GM23248 (cell line): ENCODE results near the gene FAM149A. TPM values are rescaled to one million over a fixed set of nuclear protein-coding genes. Genes with fewer than 3 reads are reported as not detected.

Source experiments
- DNase-seq: peaks from one replicate; pipeline ENCODE4 v3.0.0-alpha.2; 2015
- H2AFZ ChIP-seq: fragments of 200-600 bp; sonication (generic); 2 replicates; pipeline ENCODE4 v1.6.1; 2016; ENCODE audit warnings: antibody characterized with exemption
- H3F3A ChIP-seq: fragments of 200-600 bp; sonication (generic); 2 replicates; pipeline ENCODE4 v1.6.1; 2016; ENCODE audit warnings: mild to moderate bottlenecking, antibody characterized with exemption, mixed run types; ENCODE audit not compliant: insufficient read depth
- H3K27ac ChIP-seq: fragments of 200-600 bp; sonication (generic); 2 replicates; pipeline ENCODE4 v1.5.1; 2016; ENCODE audit warnings: mild to moderate bottlenecking
- H3K27me3 ChIP-seq: fragments of 200-600 bp; sonication (generic); replicated peaks from 2 replicates; pipeline ENCODE4 v1.6.1; 2016; ENCODE audit warnings: mild to moderate bottlenecking; ENCODE audit not compliant: insufficient read depth
- H3K36me3 ChIP-seq: fragments of 200-600 bp; sonication (generic); 2 replicates; pipeline ENCODE4 v1.6.1; 2016; ENCODE audit warnings: low read depth, mild to moderate bottlenecking
- H3K4me1 ChIP-seq: fragments of 200-600 bp; sonication (generic); 2 replicates; pipeline ENCODE4 v1.6.1; 2016; ENCODE audit warnings: mild to moderate bottlenecking; ENCODE audit not compliant: insufficient read depth
- H3K4me2 ChIP-seq: fragments of 200-600 bp; sonication (generic); one replicate; pipeline ENCODE4 v1.6.1; 2016; ENCODE audit warnings: mild to moderate bottlenecking; ENCODE audit not compliant: unreplicated experiment
- H3K4me3 ChIP-seq: fragments of 200-600 bp; sonication (generic); 2 replicates; pipeline ENCODE4 v1.5.1; 2016; ENCODE audit warnings: mild to moderate bottlenecking
- H3K79me2 ChIP-seq: fragments of 200-600 bp; sonication (generic); 2 replicates; pipeline ENCODE4 v1.6.1; 2016; ENCODE audit warnings: mild to moderate bottlenecking; ENCODE audit not compliant: insufficient read depth
- H3K9ac ChIP-seq: fragments of 200-600 bp; sonication (generic); 2 replicates; pipeline ENCODE4 v1.6.1; 2016; ENCODE audit warnings: mild to moderate bottlenecking
- H3K9me2 ChIP-seq: fragments of 200-600 bp; sonication (generic); 2 replicates; pipeline ENCODE4 v1.6.1; 2016; ENCODE audit warnings: mixed run types, mild to moderate bottlenecking, moderate library complexity; ENCODE audit not compliant: insufficient read depth
- H3K9me3 ChIP-seq: fragments of 200-600 bp; sonication (generic); one replicate; pipeline ENCODE4 v1.6.1; 2017; ENCODE audit warnings: low read depth
- H4K20me1 ChIP-seq: fragments of 200-600 bp; sonication (generic); 2 replicates; pipeline ENCODE4 v1.6.0; 2016; ENCODE audit not compliant: insufficient read depth
- EZH2 ChIP-seq: fragments of 200-600 bp; sonication (generic); IDR thresholded peaks from 2 replicates; pipeline ENCODE4 v1.6.1; 2018; ENCODE audit warnings: antibody characterized with exemption, mild to moderate bottlenecking; ENCODE audit not compliant: insufficient read depth, poor library complexity, severe bottlenecking
- EZH2phosphoT487 ChIP-seq: fragments of 200-600 bp; sonication (generic); IDR thresholded peaks from 2 replicates; pipeline ENCODE4 v1.6.1; 2018; ENCODE audit warnings: antibody characterized with exemption, moderate library complexity, mild to moderate bottlenecking, low read depth; ENCODE audit not compliant: insufficient read depth
- WGBS, 2 experiments: methylation state at CpG; one replicate each; pipeline ENCODE4 v1.1.6; 2015 to 2017; ENCODE audit warnings: low lambda C conversion rate in 2 of 2, low coverage in 1 of 2; ENCODE audit errors: missing lambda C conversion rate in 2 of 2; 5-methylcytosine and 5-hydroxymethylcytosine counted together
- in situ Hi-C: fragments of 300-500 bp; cut with MboI; formaldehyde crosslinking; loops from 2 replicates; pipeline ENCODE4 v1.15.0; 2020
- polyA plus RNA-seq: library from polyadenylated mRNA; unstranded; fragments of >200 nt; fragmentation: Nextera tagmentation; extraction: Ambion mirVana; gene quantifications from 2 replicates; pipeline ENCODE4 v1.2.1, GENCODE V29; 2016
- total RNA-seq: library from RNA; depleted of rRNA; stranded (reverse); fragments of >200 nt; shearing (Covaris generic); gene quantifications from 2 replicates; pipeline ENCODE4 v1.2.3, GENCODE V29; 2014

The FAM149A gene
- total and polyA plus RNA-seq, 2 experiments from 2014 or later = 1.2 to 3.4 TPM

GRCh38 chr4:186151499-186151898, 47.0 kb downstream of the FAM149A start:
- in situ Hi-C loops = no loop called here
- Histone ChIP-seq H3K9ac (no peak overlapping the region), H3K4me1 (peaks cover 7% of the 10 kb centered on the region), H3K4me2 (no peak overlapping the region), H3F3A (no peaks in the 10 kb centered on the region), H2AFZ (no peak overlapping the region), H3K79me2 (no peaks in the 10 kb centered on the region), H4K20me1 (no peaks in the 10 kb centered on the region), H3K36me3 (no peaks in the 10 kb centered on the region), H3K27ac (no peak overlapping the region), H3K27me3 (no peaks in the 10 kb centered on the region), H3K9me2 (no peaks in the 10 kb centered on the region), H3K4me3 (no peak overlapping the region), H3K9me3 (no peaks in the 10 kb centered on the region)
- WGBS, 2 experiments = 77 to 79% methylated on average over 7 of the region's 7 CpGs
- no peak for DNase-seq
- no peak for TF ChIP-seq EZH2phosphoT487
- TF ChIP-seq EZH2 = no peak

DNA sequence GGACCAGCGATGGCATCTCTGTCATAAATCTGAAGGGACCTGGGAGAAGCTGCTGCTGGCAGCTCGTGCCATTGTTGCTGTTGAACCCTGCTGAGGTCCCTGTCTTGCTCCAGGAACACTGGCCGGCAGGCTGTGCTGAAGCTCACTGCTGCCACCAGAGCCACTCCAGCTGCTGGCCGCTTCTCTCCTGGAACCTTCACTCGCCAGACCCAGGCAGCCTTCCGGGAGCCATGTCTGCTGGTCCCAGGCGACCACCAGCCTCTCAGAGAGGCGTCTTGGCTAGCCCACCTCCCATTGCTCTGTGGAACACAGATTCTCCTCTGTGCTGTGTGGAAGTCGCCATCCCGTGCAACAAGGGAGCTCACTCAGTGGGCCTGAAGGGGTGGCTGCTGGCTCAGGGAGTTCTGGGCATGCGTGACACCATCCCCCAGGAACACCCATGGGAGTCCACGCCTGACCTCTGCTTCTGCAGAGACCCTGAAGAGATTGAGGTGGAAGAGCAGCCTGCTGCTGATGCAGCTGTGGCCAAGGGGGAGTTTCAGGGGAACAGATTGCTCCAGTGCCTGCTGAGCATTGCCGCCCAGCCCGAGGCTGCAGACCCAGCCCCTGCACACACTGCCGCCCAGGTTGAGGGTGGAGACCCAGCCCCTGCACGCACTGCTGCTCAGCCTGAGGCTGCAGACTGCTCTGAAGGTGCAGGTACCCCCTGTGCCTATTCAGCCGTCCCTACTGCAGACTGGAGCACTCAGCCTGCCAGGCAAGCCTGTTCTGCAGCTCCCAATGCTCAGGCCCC, 53.7 kb downstream of the FAM149A start:
- in situ Hi-C loops = no loop called here
- Histone ChIP-seq H3K4me2 (no peak overlapping the region), H2AFZ (no peak overlapping the region), H3K9me3 (no peaks in the 10 kb centered on the region), H4K20me1 (no peaks in the 10 kb centered on the region), H3K4me3 (no peak overlapping the region), H3K9ac (no peak overlapping the region), H3K9me2 (no peaks in the 10 kb centered on the region), H3K27me3 (no peaks in the 10 kb centered on the region), H3K79me2 (no peaks in the 10 kb centered on the region), H3K27ac (no peak overlapping the region), H3K4me1 (no peaks in the 10 kb centered on the region), H3F3A (no peaks in the 10 kb centered on the region), H3K36me3 (no peaks in the 10 kb centered on the region)
- no peak for DNase-seq
- TF ChIP-seq EZH2 (no peak), EZH2phosphoT487 (no peak)
- WGBS, 2 experiments = 55% methylated on average over 17 of the region's 17 CpGs

DNA sequence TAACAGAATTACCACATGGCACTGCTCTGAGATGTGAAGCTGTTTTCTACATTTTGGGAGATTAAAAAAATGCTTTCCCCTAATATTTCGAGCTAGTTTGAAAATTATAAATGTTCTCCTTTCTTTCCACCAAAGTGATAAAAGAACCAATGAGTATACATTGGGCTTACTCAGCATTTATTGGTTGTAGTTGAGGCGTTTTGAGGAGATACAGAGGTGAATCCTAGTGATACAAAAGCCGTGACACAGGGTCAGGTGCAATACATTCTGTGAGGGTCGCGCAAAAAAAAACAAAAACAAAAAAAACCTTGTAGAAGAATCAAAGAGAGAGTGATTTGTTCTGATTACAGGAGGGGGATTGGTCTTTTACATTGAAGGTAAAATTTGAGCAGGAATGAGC, 54.5 kb downstream of the FAM149A start:
- Histone ChIP-seq H3K27me3 (no peaks in the 10 kb centered on the region), H3K9me3 (no peaks in the 10 kb centered on the region), H3K4me1 (no peaks in the 10 kb centered on the region), H3K27ac (no peak overlapping the region), H3K9me2 (no peaks in the 10 kb centered on the region), H3K9ac (no peak overlapping the region), H3K36me3 (no peaks in the 10 kb centered on the region), H4K20me1 (no peaks in the 10 kb centered on the region), H2AFZ (no peak overlapping the region), H3K79me2 (no peaks in the 10 kb centered on the region), H3K4me2 (no peak overlapping the region), H3F3A (no peaks in the 10 kb centered on the region), H3K4me3 (no peak overlapping the region)
- no peak for DNase-seq
- 68 to 74% methylated on average over 5 of the region's 5 CpGs for WGBS, 2 experiments
- TF ChIP-seq EZH2phosphoT487 (no peak), EZH2 (no peak)
- in situ Hi-C loops = no loop called here

DNA sequence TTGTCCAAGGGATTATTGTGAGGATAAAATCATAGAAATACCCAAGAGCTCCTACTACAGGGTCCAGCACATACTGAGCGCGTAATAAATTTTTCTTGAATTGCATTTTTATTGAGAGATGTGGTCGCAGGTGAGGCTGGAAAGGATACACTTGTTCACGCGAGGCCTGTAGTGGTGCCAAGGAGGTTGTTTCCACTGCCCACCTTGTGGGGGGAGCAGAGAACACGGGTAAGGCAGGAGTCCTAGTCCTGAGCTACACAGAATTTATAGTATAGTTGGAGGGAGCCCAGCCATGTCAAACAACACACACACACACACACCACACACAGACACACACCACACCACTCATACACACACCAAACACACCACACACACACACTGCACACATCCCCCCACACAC, 55.1 kb downstream of the FAM149A start:
- no peaks in the 10 kb centered on the region for H3F3A ChIP-seq
- no peaks in the 10 kb centered on the region for H3K9me2 ChIP-seq
- in situ Hi-C loops = no loop called here
- WGBS, 2 experiments = 88 to 89% methylated on average over 6 of the region's 6 CpGs
- TF ChIP-seq EZH2phosphoT487 (no peak), EZH2 (no peak)
- no peaks in the 10 kb centered on the region for H3K4me1 ChIP-seq
- H3K27ac ChIP-seq = no peak overlapping the region
- no peak overlapping the region for H2AFZ ChIP-seq
- H3K9me3 ChIP-seq = no peaks in the 10 kb centered on the region
- no peak overlapping the region for H3K4me3 ChIP-seq
- H3K79me2 ChIP-seq = no peaks in the 10 kb centered on the region
- no peak overlapping the region for H3K4me2 ChIP-seq
- H3K9ac ChIP-seq = no peak overlapping the region
- H4K20me1 ChIP-seq = no peaks in the 10 kb centered on the region
- DNase-seq = no peak
- no peaks in the 10 kb centered on the region for H3K27me3 ChIP-seq
- H3K36me3 ChIP-seq = no peaks in the 10 kb centered on the region

DNA sequence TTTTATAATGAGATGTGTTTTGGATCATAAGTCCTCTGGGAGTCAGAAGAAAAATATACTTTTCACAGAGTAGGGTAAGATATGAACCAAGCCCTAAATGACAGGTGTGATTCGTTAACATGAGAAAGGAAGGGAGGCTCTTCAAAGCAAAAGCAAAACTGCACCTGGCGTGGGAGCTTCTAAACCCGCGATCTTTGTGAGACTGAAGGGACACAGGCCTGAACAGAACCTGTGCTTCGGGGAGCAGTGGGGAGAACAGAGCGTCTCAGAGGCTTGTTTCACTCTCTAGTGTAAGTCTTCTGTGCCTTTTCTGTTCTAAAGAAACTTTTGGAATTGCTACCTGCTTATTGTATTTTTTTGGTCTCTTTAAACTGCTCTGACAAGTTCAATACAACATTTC, 56.6 kb downstream of the FAM149A start:
- Histone ChIP-seq H3K9me2 (no peaks in the 10 kb centered on the region), H3K27me3 (no peaks in the 10 kb centered on the region), H3K9me3 (no peaks in the 10 kb centered on the region), H3F3A (no peaks in the 10 kb centered on the region), H2AFZ (no peak overlapping the region), H3K36me3 (no peaks in the 10 kb centered on the region), H3K4me1 (no peaks in the 10 kb centered on the region), H4K20me1 (no peaks in the 10 kb centered on the region), H3K79me2 (no peaks in the 10 kb centered on the region), H3K27ac (no peak overlapping the region), H3K4me2 (no peak overlapping the region), H3K4me3 (no peak overlapping the region), H3K9ac (no peak overlapping the region)
- DNase-seq = no peak
- in situ Hi-C loops = no loop called here
- 71 to 74% methylated on average over 6 of the region's 6 CpGs for WGBS, 2 experiments
- TF ChIP-seq EZH2phosphoT487 = no peak
- TF ChIP-seq EZH2 = no peak
